ENCODE results near the gene BZW1.

GRCh38 chr2:200863782-200864175 is 52.1 kb downstream of the BZW1 start:
- TF ChIP-seq CTCF (IDR thresholded peaks at IDR 0.05) (no peak), POLR2A (IDR thresholded peaks at IDR 0.05) (no peak)

Measured in vagina (tissue), 2 donors.